Measurements from ENCODE around the gene MRPL52. TPM values are rescaled to one million over a fixed set of nuclear protein-coding genes. Genes with fewer than 3 reads are reported as not detected.

MRPL52 gene
- total and polyA plus RNA-seq, 8 donors = 25.2 to 194 (median 134) TPM; not detected in 1

DNA sequence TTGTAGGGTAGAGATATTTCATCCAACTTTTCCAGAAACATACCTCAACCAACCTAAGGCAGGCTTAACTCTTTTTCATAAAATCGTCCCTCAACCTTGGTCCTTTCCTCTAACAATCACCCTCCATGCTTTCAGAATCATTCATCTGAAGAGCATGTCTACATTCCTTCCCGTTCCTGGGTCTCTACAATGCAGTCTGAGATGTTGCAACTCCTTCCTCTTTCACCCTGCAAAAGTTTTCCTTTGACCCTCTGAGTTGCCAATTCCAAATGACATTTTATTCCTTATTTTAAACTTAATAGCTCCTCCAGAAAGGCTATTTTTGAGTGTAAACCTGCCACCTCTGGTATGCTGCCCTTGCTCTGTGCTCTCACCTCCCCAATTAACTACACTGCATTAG lies 31.2 kb upstream of the MRPL52 start:
- intact Hi-C loops (cut with DNase I; ENCODE audit: low total_unique reads) = no loop called here
- WGBS, 5 donors = 54 to 71% (median 69%) methylated on average over 2 of the region's 2 CpGs

DNA sequence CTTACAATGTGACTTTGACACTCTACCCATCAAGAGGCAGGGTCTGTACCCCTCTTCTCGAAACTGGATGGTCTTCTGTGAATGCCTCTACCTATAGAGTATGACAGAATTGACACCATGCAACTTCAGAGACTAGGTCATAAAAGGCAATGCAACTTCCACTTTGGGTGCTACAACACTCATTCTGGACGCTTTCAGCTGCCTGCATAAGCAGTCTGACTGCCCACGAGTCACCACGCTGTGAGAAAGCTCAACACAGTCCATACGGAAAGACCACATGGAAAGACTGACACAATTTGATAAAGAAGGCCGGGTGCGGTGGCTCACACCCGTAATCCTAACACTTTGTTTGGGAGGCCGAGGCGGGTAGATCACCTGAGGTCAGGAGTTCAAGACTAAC lies 29.3 kb upstream of the MRPL52 start:
- 80 to 95% (median 83%) methylated on average over 10 of the region's 10 CpGs for WGBS, 5 donors
- no peaks in the 10 kb centered on the region for H3K27me3 ChIP-seq
- no peaks in the 10 kb centered on the region for H3K9me3 ChIP-seq
- H3K27ac ChIP-seq = no peak overlapping the region
- H3K36me3 ChIP-seq = no peaks in the 10 kb centered on the region
- TF ChIP-seq, protein P1, sequence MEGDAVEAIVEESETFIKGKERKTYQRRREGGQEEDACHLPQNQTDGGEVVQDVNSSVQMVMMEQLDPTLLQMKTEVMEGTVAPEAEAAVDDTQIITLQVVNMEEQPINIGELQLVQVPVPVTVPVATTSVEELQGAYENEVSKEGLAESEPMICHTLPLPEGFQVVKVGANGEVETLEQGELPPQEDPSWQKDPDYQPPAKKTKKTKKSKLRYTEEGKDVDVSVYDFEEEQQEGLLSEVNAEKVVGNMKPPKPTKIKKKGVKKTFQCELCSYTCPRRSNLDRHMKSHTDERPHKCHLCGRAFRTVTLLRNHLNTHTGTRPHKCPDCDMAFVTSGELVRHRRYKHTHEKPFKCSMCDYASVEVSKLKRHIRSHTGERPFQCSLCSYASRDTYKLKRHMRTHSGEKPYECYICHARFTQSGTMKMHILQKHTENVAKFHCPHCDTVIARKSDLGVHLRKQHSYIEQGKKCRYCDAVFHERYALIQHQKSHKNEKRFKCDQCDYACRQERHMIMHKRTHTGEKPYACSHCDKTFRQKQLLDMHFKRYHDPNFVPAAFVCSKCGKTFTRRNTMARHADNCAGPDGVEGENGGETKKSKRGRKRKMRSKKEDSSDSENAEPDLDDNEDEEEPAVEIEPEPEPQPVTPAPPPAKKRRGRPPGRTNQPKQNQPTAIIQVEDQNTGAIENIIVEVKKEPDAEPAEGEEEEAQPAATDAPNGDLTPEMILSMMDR (IDR thresholded peaks at IDR 0.05) = no peak
- no peak for TF ChIP-seq EP300 (IDR thresholded peaks at IDR 0.05)
- TF ChIP-seq POLR2A (IDR thresholded peaks at IDR 0.05) = no peak
- TF ChIP-seq POLR2AphosphoS5 (IDR thresholded peaks at IDR 0.05) = no peak
- peaks cover 0 to 7% (median 0%) of the 10 kb centered on the region in 4 donors for H3K4me1 ChIP-seq
- no peak overlapping the region for H3K4me3 ChIP-seq
- intact Hi-C loops (cut with DNase I; ENCODE audit: low total_unique reads) = no loop called here
- no peak for DNase-seq

More for the DNA sequence above, 31.2 kb upstream of the MRPL52 start:
- no peaks in the 10 kb centered on the region for H3K9me3 ChIP-seq
- H3K36me3 ChIP-seq = no peaks in the 10 kb centered on the region
- TF ChIP-seq EP300 (IDR thresholded peaks at IDR 0.05) = no peak
- TF ChIP-seq, protein P1 (IDR thresholded peaks at IDR 0.05) = no peak
- no peak for TF ChIP-seq POLR2A (IDR thresholded peaks at IDR 0.05)
- TF ChIP-seq POLR2AphosphoS5 (IDR thresholded peaks at IDR 0.05) = no peak
- peaks cover 0 to 7% (median 0%) of the 10 kb centered on the region in 4 donors for H3K4me1 ChIP-seq
- no peak overlapping the region for H3K27ac ChIP-seq
- no peak overlapping the region for H3K4me3 ChIP-seq
- H3K27me3 ChIP-seq = no peaks in the 10 kb centered on the region
- DNase-seq = no peak

DNA sequence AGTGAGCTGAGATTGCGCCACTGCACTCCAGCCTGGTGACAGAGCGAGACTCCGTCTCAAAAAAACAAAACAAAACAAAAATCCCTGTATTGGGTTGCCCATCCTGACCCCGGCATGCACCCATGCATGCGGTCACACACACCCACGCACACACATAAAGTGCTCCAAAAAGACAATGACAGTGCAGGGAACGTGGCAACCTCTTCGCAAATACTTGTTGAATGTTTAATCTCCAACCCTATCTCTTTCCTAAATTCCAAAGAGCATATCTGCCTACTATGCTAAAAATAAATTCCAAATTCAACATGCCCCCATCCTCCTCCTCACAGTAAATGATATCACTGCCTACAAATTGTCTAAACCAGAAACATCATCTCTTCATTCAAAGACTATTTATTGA lies 28.0 kb upstream of the MRPL52 start:
- no peak for DNase-seq
- Histone ChIP-seq H3K9me3 (no peaks in the 10 kb centered on the region), H3K27me3 (no peaks in the 10 kb centered on the region), H3K27ac (no peak overlapping the region), H3K4me3 (no peak overlapping the region), H3K36me3 (no peaks in the 10 kb centered on the region), H3K4me1 (peaks cover 0 to 7% (median 0%) of the 10 kb centered on the region in 4 donors)
- intact Hi-C loops (cut with DNase I; ENCODE audit: low total_unique reads) = no loop called here
- no peak for TF ChIP-seq EP300 (IDR thresholded peaks at IDR 0.05)
- TF ChIP-seq, protein P1 (IDR thresholded peaks at IDR 0.05) = no peak
- TF ChIP-seq POLR2A (IDR thresholded peaks at IDR 0.05) = no peak
- no peak for TF ChIP-seq POLR2AphosphoS5 (IDR thresholded peaks at IDR 0.05)
- 83 to 89% (median 89%) methylated on average over 8 of the region's 8 CpGs for WGBS, 5 donors

DNA sequence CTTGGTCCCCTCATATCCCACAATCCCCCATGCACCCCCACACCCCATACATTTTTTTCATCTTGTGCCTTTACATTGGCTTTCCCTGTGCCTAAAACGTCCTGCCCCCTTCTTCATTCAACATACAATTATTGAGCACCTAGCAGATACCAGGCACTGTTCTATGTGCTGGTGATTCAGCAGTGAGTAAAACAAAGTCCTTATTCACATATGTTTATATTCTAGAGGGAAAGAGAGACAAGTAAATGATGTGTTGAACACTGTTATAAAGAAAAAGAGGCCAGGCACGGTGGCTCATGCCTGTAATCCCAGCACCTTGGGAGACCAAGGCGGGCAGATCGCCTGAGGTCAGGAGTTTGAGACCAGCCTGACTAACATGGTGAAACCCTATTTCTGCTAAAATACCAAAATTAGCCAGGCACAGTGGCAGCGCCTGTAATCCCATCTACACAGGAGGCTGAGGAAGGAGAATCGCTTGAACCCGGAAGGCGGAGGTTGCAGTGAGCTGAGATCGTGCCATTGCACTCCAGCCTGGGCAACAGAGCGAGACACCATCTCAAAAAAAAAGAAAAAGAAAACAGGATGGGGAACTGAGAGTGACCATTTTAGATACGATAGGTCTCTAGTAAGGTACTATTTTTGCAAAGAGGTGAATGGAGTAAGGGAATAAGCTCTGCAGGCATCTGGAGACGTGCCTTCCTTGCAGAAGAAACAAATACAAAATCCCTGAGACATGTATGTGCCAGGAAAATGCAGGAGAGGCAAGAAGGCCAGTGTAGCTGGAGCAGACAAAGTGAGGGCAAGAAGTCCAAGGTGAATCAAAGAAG lies 26.6 kb upstream of the MRPL52 start:
- Histone ChIP-seq H3K4me1 (peaks cover 0 to 7% (median 0%) of the 10 kb centered on the region in 4 donors), H3K27ac (no peak overlapping the region), H3K36me3 (no peaks in the 10 kb centered on the region), H3K27me3 (no peaks in the 10 kb centered on the region), H3K9me3 (no peaks in the 10 kb centered on the region), H3K4me3 (no peak overlapping the region)
- WGBS, 5 donors = 75 to 85% (median 85%) methylated on average over 12 of the region's 12 CpGs
- TF ChIP-seq POLR2A (IDR thresholded peaks at IDR 0.05) (no peak), EP300 (IDR thresholded peaks at IDR 0.05) (no peak), POLR2AphosphoS5 (IDR thresholded peaks at IDR 0.05) (no peak)
- TF ChIP-seq, protein P1 (IDR thresholded peaks at IDR 0.05) = no peak
- intact Hi-C loops (cut with DNase I; ENCODE audit: low total_unique reads) = no loop called here
- DNase-seq = no peak

Measured in stomach (tissue), 9 donors.